Stimulated activated CD4-positive, alpha-beta T cell treated with anti-CD3 and anti-CD28 coated beads, Interleukin-1b, Interleukin-23, amount 100 ng/mL, for 48 hours (primary cell): ENCODE data around the gene SLC66A1.

Experiments
- DNase-seq: peaks from one replicate; pipeline ENCODE4 v3.0.0-alpha.2; 2020

The SLC66A1 gene

DNA sequence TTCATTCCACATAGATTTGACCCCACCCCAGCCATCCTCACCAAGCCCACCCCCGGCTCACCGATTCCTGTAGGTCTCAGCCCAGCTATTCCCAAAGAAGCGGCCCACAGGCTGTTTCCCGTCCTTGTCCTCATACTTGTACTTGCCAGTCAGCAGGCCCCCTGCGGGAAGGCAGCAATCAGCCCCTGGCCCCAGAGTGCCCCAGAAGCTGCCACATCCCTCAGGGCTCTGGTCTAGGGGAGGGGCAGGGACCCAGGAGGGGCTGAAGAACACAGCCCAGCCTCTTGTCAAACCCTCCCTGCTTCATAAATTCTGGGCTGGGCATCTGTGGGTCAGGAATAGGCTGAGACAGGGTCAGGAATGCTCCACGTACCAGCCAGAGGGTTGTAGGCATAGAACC, 5.2 kb upstream of the SLC66A1 start:
- DNase-seq, result no peak

DNA sequence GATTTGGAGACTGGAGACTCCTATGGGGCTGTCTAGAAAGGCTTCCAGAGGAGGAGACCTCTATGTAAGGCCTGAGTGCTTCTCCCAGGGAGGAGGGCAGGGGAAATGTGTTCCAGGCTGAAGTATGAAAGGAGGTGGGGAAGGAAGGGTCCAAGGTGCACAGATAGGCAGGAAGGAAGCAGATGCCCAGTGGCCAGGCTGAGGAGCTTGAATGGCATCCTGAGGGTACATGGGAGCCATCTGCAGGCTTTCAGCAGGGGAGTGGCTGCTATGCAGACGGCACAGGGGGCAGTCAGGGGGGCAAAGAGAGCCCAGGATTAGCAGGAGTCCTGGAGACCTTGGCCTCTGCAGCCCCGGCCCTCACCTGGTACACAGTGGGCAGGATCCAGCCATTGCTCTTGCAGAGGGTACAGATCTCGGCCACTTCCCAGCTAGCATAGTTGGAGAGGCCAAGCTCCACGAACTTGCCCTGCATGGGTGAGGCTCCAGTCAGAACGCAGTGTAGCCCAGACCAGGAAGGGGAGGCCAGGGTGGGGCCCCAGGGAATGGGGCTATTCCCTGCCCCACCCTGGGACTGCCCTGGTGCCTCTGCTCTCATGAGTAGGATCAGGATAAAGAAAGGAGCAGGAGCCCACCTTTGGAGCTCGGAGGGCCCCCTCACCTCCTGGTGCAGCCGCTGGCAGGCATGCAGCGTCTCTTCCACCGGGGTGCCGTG, 4.2 kb upstream of the SLC66A1 start:
- DNase-seq, result no peak

DNA sequence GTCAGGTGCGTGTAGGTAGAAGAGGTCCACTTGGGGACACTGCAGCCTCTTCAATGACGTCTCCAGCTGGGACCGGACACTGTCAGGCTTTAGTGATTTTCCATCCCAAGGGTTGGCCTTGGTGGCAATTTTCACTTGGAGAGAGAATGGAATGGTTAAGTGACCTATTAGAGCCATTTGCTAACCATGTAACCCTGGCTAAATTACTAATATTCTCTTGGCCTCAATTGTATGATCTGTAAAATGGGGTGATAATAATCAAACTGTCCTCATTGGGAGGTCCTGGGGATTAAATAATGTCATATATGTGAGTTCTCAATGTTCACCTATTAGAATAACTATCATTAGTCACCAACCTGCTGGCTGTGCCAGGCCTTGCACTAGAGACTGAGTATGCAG, 3.6 kb upstream of the SLC66A1 start:
- DNase-seq, result no peak

DNA sequence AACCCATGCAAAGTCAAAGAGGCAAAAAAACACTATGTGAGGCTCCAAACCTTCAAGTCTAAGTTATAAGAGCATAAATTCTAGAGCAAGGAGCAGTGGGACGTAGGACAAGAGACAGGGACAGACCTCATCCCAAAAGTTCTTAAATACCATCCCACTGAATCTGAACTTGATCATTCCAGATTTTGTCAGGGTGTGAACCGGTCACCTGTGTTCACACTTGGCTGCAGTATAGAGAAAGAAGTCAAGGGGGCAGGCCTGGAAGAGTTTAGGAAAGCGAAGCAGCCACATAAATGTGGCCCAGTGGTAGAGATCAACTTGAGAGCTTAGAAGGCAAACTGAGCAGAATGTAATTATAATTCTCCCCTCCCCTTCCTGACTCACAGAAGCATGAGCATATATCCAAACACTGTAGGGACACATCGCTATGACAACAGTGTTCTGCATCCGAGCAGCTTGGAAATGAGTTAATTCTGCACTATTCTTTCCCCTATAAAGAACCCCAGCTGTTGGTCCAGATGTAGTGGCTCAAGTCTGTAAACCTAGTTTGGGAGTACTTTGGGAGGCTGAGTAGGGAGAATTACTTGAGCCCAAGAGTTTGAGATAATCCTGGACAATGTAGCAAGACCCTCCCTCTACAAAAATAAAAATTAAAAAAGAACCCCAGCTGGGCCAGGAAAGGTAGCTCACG, 2.9 kb upstream of the SLC66A1 start:
- no peak for DNase-seq

DNA sequence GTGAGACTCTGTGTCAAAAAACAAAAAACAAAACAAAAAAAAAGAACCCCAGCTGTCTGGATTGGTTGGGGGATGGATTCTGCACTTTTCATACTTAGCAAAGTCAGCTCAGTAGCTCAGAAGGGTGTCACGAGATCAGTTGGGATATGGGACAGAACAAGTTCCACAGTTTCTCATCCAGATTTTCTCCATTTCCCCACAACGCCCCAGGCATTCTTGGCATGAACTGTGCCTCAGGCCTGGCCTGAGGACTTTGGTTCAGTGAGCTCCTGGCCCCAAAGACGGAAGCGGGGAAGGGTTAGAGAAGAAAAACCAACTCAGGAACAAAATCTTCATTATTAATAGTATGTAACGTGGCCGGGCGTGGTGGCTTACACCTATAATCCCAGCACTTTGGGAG, 2.1 kb upstream of the SLC66A1 start:
- no peak for DNase-seq

DNA sequence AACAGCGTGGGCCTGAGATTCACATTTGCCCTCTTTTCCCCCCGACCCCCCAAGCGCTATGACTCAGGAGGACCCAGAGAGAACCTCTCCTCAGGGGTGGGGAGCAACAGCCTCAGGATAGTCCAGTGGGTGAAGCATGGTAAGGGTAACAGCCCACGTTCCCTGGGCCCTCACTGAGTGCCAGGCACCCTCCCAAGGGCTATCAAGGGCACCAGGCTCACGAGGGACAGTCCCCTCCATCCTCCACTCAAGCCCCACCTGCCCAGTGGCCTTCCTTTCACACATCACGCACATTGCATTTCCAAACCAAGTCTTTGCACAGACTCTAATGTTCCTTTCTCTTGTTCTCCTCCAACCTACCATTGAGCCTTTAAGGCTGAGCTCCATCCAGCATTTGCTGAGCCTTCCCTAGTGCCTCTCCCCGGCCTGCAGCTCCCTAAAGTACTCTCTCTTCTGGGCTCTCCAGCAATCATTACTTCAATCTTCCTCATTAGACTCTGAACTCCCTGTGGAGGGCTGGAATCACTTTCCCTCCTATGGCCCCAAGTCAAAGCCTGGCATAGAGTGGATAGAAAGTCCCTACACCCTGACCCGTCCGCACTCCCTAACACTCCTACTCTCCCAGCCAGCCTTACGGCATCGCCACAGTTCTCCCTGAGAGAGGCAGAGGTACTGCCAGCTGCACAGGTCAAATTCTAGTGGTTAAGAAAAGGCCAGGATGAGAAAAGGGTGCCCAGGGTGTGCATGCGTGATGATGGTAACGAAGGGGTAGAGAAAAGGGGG, 1.2 kb upstream of the SLC66A1 start:
- no peak for DNase-seq

DNA sequence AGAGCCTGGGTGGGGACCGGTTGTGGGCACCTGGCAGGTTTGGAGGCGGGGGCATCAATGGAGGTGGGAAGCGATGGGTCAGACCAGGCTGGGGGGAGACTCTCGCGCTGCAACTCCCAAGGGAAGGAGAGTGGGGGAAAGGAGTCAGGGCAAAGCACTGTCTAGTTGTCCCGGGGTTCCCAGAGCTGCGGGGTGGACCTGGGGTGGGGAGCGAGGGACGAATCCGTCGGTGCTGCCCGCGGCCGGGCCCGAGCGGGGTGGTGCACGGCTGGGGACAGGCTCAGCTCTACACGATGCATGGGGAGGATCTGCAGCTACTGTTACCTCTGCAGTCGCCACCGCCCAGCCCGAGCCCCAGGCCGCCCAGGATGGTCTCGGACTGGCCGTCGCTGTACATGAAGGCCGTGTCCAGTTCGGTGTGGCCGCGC, 609 bp upstream of the SLC66A1 start:
- no peak for DNase-seq

DNA sequence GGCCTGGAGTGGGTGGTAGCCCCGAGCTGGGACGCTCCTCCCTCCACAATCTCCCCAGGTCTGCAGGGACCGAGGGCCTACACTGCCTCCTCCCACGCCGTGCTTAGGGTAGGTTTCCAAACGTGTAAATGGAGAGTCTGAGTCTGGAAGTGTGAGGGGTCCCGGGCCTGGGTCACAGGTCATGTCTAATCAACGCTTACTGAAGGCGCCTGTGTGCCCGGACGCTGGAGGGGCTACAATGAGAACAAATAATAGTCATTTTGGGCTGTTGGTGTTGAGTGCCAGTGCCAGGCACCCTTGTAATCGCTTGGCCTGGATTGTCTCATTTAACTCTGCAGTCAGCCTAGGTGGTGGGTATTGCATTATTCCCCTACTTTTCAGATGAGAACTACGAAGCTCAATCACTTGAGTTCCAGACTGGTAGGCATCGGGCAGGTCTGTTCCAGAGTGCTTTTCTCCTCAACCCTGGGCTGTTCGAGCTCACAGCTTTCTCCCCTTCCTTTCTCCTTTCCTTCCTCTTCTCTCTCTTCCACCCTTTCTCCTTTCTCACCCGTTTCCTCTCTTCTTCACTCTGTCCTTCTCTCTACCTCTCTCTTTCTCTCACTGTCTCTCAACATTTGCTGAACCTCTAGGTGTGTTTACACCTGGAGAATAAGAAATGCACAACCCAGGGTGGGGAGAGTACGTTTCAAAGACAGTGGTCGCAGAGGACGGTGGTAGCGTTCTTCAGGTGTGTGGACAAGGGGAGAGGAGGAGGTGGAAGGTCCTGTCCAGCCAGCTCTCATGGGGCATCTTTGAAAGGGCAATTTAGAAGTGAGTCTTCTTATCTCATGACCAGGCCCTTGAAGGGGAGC, 883 bp downstream of the SLC66A1 start:
- no peak for DNase-seq

DNA sequence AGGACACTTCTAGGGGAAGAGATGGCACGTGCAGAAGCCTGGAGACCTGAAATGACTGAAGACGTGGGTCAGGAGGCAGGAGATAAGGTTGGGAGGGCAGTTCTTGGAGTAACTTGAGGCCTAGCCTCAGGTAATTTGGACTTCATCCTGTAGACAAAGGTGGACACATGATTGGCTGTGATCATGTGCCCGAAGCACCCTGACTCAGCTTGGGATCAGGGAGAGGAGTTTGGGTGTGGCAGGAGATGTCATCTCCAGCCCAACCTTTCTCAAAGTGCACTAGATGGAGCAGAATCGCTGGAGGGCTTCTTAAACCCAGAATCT, 1.5 kb downstream of the SLC66A1 start:
- DNase-seq, result no peak

DNA sequence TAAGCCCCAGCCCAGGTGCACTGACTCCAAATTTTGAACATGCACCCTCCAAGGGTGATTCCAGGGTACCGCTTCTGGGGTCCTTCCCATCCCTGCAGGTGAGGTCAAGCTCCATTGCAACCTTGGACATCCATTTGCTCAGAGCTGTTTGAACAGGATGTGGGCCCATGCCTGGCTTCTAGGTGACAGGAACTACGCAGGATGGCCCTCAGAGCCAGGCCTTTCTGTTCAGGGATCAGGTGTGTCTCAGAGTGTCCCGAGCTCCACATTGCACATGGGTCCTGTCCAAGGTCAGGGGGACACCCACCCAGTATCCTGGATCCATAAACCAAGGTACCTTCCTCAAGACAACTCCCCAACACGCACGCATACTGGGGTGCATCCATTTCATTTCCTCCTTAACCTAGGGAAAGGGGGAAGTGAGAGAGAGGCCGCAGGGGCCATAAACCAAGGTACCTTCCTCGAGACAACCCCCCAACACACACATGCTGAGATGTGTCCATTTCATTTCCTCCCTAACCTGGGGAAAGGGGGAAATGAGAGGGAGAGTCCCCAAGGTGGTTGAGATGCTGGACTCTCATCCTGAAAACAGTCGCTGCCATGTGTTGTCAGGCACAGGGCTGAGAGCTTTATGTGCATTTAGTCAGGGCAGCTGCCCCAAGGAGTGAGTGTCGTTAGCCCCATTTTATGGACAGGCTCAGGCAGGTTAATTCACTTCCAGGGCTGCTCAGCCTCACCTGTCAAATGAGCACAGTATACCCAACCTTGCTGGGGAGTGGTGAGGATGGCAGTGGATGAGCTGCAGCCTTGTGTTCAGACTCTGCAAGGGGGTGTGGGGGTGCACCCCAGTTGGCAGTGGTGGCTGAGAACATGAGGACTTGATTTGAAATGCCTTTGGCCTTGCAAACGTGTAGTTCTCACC, 2.1 kb downstream of the SLC66A1 start:
- DNase-seq, result no peak

DNA sequence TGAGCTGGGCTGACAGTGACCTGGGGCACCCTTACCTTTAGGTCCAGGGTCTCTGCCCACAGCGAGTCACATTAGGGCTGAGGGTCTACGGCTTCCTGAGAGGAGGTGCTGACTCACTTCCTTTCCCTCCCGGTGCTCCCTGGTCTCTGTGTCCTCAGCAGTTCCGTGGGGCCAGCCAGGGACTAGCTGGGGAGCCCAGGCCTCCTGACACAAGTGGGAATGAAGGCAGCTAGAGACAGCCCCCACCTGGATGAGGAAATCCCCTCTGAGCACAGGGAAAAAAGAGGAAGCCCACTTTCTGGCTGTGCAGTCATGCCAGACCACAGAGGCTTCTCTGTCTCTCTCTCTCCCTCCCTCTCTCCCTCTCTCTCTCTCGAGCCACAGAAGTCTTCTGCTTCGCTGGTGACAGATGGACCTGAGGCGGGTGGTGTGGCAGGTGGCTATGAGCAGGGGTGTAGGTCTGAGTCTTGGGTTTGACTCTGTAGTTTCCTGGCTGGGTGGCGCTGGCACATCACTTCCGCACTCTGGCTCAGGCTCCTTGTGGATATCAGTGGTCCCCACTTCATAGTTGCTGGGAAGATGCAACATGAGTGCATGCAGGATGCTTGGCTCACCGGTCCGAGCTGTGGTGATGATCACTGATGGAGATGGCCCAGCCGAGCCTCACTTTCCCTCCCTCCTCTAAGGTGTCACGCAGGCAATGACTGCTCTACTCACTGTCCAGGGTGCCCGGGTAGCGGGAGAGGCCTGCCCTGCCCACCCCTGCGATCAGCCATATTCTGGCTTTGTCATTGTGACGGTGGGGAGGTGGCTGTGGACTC, 3.5 kb downstream of the SLC66A1 start:
- no peak for DNase-seq

DNA sequence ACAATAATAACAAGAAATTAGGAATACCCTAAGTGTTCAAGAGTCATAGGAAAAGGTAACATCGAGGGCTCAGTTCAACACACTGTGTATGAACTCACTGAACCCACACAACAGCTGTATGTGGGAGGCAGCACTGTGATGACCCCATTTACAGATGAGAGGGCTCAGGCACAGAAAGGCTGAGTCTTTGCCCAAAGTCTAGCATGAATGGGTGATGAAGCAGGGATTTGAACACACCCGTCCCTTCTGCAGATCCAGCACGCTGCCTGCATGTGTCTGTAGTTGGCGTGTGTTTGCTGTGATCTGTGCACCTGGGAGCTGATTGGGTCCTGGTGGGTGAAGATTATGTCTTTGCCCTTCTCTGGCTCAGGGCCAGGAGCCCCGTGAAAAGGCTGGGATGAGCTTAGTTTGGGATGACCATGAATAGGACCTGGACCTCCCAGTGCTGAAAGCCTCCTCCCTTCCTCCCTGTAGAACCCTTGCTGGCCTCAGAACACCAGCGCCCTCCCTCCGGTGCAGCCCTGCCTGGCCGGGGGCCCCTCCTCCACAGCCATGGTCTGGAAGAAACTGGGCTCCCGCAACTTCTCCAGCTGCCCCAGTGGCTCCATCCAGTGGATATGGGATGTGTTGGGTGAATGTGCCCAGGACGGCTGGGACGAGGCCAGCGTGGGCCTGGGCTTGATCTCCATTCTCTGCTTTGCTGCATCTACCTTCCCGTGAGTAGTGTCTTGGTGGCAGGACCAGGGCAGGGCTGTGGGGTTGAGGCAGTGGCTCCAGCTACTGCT, 5.2 kb downstream of the SLC66A1 start:
- DNase-seq, result no peak

DNA sequence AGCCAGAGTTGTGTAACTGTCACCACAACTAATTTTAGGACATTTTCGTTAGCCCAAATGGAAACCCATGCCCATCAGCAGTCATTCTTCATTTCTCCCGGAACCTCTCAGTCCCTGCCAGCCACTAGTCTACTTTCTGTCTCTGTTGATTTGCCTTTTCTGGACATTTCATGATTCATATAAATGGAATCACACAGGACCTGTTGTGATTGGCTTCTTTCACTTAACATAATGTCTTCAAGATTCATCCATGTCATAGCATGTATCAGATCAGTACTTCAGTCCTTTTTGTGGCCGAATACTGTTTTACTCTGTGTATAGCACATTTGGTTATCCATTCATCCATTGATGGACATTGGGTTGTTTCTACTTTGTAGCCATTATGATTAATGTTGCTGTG, 7.1 kb downstream of the SLC66A1 start:
- no peak for DNase-seq

DNA sequence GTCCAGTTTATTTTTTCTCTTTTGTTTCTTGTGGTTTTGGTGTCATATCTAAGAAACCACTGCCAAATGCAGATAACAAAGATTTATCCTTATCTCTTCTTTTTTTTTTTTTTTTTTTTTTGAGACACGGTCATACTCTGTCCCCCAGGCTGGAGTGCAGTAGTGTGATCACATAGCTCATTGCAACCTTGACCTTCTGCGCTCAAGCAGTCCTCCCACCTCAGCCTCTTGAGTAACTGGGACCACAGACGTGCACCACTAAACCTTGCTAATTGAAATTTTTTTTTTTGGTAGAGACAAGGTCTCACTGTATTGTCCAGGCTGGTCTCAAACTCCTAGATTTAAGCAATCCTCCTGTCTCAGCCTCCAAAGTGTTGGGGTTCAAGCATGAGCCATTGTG, 8.9 kb downstream of the SLC66A1 start:
- DNase-seq, result no peak

DNA sequence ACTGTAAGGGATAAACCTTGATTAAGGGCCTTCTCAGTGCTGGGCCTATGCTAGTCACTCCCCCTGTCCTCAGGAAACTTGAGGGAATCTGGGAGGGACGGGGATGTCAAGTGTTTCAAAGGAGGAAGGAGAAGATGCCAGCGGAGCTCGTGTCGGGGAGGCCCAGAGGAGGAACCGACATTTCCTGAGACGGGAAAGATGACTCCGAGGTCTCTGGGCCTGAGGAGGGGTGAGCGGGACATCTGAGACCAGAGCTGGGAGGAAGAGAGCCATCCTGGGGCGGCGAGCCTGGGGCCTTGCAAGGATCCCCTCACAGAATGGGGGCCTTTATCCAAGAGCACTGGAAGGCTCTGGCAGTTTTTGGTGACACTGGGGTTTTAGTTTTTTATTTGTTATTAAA, 10.4 kb downstream of the SLC66A1 start:
- DNase-seq, result no peak

DNA sequence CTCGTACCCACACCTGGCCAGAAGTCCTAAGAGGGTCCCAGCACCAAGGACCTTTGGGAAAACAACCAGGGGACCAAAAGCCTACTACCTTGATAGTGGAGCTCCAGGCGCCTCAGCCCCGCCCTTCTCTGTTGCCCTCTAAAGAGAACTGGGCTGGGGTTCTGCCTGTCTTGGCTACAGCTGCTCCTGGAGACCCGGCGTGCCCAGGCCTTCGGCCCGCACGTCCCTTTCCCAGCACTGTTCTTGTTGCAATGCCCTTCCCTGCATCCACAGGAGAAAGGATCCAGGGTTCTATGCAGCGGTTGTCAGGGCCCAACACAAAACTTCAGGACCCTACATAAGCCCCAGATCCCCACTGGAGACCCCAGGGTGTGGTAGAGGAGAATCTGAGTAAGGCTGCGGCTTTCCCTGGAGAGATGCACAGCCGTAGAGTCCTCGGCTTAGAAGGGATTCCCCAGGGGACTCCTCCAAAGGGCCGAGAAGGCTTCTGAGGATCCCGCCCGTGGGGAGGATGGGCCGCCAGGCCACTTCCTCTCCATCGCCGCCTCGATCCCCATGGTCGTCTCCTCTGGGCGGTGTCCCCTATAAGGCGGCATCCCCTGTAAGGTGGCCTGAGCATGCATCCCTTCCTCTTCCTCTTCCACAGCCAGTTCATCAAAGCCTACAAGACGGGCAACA, 12.0 kb downstream of the SLC66A1 start:
- no peak for DNase-seq

DNA sequence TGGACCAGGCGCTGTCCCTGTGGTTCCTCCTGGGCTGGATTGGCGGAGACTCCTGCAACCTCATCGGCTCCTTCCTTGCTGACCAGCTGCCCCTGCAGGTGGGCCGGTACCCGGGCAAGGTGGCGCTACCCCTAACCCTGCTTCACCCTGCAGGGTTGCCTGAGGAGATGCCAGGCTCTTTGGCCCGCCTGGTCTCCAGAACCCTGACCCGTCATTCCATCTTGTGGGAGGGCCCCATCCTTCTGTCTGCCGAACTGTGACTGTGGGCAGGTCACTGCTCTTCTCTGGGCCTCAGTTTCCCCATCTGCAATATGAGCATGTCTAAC, 12.5 kb downstream of the SLC66A1 start:
- no peak for DNase-seq

DNA sequence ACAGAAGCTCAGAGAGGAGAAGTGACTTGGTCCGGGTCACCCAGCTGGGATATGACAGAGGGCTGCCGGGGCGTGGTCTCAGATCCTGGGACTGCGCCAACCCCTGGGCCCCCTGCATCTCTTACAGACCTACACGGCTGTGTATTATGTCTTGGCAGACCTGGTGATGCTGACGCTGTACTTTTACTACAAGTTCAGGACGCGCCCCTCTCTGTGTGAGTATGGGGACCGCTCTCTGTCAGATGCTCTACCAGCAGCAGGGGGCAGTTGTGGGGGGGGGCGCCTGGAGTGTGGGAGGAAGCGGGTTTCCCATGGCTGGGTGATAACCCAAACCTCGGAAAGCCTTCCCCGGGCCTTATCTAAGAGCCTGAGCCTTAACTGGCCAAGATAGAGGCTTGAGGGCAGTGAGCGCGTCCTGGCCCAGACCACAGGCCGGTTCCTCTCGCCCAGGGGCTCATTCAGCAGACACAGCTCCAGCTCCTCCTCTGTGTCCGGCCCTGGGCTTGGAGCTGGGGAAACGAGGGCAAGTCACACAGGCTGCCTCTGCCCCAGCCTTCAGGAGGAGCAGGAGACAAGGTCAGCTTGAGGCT, 13.3 kb downstream of the SLC66A1 start:
- no peak for DNase-seq

DNA sequence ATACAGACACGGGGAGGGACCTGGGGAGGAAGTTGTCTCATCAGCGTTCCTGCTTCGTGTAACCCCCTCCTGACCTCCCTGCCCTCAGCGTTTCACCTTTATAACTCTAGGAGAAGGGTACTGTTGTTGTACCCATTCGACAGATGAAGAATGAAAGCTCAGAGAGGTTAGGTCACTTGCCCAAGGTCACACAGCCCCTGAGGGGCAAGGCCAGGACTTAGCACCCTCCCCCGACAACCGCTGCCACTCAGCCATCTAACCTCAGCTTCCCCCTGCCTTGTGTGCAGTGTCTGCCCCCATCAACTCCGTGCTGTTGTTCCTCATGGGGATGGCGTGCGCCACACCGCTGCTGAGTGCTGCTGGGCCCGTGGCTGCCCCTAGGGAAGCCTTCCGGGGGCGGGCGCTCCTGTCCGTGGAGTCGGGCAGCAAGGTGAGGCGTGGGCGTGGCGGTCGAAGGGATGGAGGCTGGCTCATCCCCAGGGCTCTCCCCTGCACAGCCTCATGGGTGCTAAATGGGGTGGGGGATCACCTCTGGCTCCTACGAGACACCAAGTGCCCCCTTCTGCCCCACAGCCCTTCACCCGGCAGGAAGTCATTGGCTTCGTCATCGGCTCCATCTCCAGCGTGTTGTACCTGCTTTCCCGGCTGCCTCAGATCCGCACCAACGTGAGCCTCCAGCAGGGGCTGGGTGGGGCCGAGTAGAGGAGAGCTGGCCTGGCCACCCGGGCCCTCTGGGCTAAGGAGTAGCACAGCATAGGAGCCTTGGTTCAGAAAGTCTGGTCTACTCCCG, 14.0 kb downstream of the SLC66A1 start:
- DNase-seq, result no peak
